Spleen (tissue), 11 donors: Measurements from ENCODE around the gene VTI1A. TPM values are rescaled to one million over a fixed set of nuclear protein-coding genes. Genes with fewer than 3 reads are reported as not detected.

ENCODE experiments used
- DNase-seq: peaks from one replicate; pipeline ENCODE4 v3.0.0-alpha.2; 2020
- H3K27ac ChIP-seq, 8 donors: fragments of 200-600 bp; sonication (generic) in 7 of 8; 1 replicate in 4 of 8; 2 replicates in 4 of 8; pipeline versions ENCODE4 v1.5.0 to v1.8.0; 2016 to 2021; ENCODE audit warnings: inconsistent platforms in 4 of 8, mild to moderate bottlenecking in 4 of 8, moderate library complexity in 1 of 8
- H3K27me3 ChIP-seq, 7 donors: fragments of 200-600 bp; sonication (generic) in 6 of 7; replicated peaks in 1 of 7; 1 replicate in 4 of 7; 2 replicates in 3 of 7; pipeline versions ENCODE4 v1.5.0 to v1.8.0; 2016 to 2021; ENCODE audit warnings: inconsistent platforms in 3 of 7, mild to moderate bottlenecking in 1 of 7
- H3K36me3 ChIP-seq, 6 donors: fragments of 200-600 bp; sonication (generic) in 5 of 6; 1 replicate in 4 of 6; 2 replicates in 2 of 6; pipeline versions ENCODE4 v1.5.0 to v1.8.0; 2016 to 2021; ENCODE audit warnings: inconsistent platforms in 2 of 6
- H3K4me1 ChIP-seq, 6 donors: fragments of 200-600 bp; sonication (generic) in 5 of 6; 1 replicate in 3 of 6; 2 replicates in 3 of 6; pipeline versions ENCODE4 v1.5.0 to v1.8.0; 2016 to 2021; ENCODE audit warnings: inconsistent platforms in 3 of 6
- H3K4me3 ChIP-seq, 8 donors: fragments of 200-600 bp; sonication (generic) in 7 of 8; 1 replicate in 4 of 8; 2 replicates in 4 of 8; pipeline versions ENCODE4 v1.5.0 to v1.8.0; 2016 to 2021; ENCODE audit warnings: inconsistent platforms in 4 of 8, mild to moderate bottlenecking in 4 of 8, moderate library complexity in 2 of 8
- H3K9me3 ChIP-seq, 8 donors: fragments of 200-600 bp; sonication (generic) in 7 of 8; 1 replicate in 4 of 8; 2 replicates in 4 of 8; pipeline versions ENCODE4 v1.5.0 to v1.8.0; 2016 to 2021; ENCODE audit warnings: inconsistent platforms in 4 of 8
- CTCF ChIP-seq, 11 experiments: fragments of 200-600 bp in 7 of 11; fragments of 450-650 bp in 4 of 11; sonication (generic) in 4 of 11; IDR thresholded peaks in 8 of 11; conservative IDR thresholded peaks in 3 of 11; 1 replicate in 7 of 11; 2 replicates in 4 of 11; pipeline versions ENCODE4 v1.4.0 to v1.8.0; 2016 to 2021; ENCODE audit warnings: antibody characterized with exemption in 11 of 11, inconsistent platforms in 4 of 11, mild to moderate bottlenecking in 1 of 11
- POLR2A ChIP-seq, 3 donors: fragments of 450-650 bp; IDR thresholded peaks; one replicate each; pipeline ENCODE4 v1.5.1; 2017; ENCODE audit warnings: antibody characterized with exemption in 3 of 3, mild to moderate bottlenecking in 1 of 3
- POLR2AphosphoS5 ChIP-seq, 3 donors: sonication (generic); formaldehyde crosslinking; IDR thresholded peaks; one replicate each; pipeline ENCODE4 v1.5.1; 2017; ENCODE audit warnings: antibody characterized with exemption in 3 of 3
- WGBS, 5 donors: extraction: QIAGEN DNeasy Blood & Tissue Kit in 3 of 5; methylation state at CpG; one replicate each; pipeline versions ENCODE4 v1.1.5 to v1.1.7; 2013 to 2018; 5-methylcytosine and 5-hydroxymethylcytosine counted together
- intact Hi-C: fragments of 100-400 bp; cut with DNase I; formaldehyde crosslinking; loops from one replicate; pipeline ENCODE4 v1.15.0; 2023; ENCODE audit warnings: low total_unique reads
- polyA plus RNA-seq, 3 donors: library from polyadenylated mRNA; stranded (reverse); fragments of 200-250 nt; gene quantifications; one replicate each; pipeline ENCODE4 v1.2.1, GENCODE V29; 2013
- total RNA-seq, 7 donors: library from RNA; depleted of rRNA in 3 of 7; stranded (reverse); fragments of >200 nt in 3 of 7; fragmentation: NEBNext Ultra II Directional in 4 of 7; extraction: Animal tissue kit (Norgen Biotek cat#: 25700) in 4 of 7; gene quantifications; one replicate each; pipeline versions ENCODE4 v1.1.0 to v1.2.1, GENCODE V29; 2016 to 2021
- donor health status: healthy with polysubstance abuse.
- donor health status: DM: no; HTN: no; CAD: no; lungs with moderate emphysema.
- donor health status: DM: no; HTN: no; CAD: no.
- donor health status: Bipolar disorder and iron deficiency.
- donor health status: healthy.
- donor health status: DM: no; HTN: no; CAD: no.
- donor health status: DM: yes; HTN: yes; CAD: no.

The VTI1A gene
- total and polyA plus RNA-seq, 10 donors = 7.8 to 129 (median 56.2) TPM

DNA sequence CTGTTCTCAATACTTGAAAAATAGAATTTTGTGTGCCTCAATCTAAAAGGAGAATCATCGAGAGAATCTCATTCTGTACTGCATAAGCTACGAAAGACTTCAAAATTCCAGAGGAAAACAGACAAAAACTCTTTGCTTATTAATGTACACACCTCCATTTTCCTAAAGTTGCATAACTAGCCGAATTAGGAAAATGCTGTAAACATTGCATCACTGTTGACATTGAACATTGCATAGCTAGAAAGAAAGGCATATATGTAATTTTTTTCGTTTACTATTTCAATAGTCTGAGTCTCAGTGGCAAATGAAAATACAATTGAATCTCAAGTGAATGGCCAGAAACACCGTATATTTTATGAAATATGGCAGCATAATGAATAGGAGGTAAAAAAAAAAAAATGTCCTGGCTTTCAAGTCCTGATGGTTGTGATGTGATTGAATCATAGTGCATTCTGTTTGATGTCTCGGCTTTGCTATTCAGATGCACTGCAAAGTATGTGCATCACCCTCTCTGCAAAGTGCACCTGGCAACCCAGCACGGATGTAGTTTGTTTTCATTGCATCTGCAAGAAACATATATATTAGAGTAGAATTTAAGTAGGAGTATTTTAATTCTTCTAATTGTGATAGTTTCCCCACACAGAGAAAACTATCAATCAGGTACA lies 196.7 kb downstream of the VTI1A start:
- no peak for DNase-seq
- TF ChIP-seq POLR2A (IDR thresholded peaks at IDR 0.05) = no peak
- TF ChIP-seq POLR2AphosphoS5 (IDR thresholded peaks at IDR 0.05) = no peak
- TF ChIP-seq CTCF (IDR thresholded peaks at IDR 0.05 in 8 of 11, conservative IDR thresholded peaks at IDR 0.05 in 3 of 11) = no peak
- H3K27ac ChIP-seq = no peak overlapping the region

GRCh38 chr10:112644265-112644645 lies 197.2 kb downstream of the VTI1A start:
- DNase-seq = no peak
- Histone ChIP-seq H3K4me3 (no peak overlapping the region), H3K27me3 (no peaks in the 10 kb centered on the region), H3K9me3 (no peaks in the 10 kb centered on the region), H3K4me1 (no peaks in the 10 kb centered on the region), H3K27ac (no peak overlapping the region), H3K36me3 (no peaks in the 10 kb centered on the region)
- intact Hi-C loops = no loop called here
- TF ChIP-seq POLR2A (IDR thresholded peaks at IDR 0.05) (no peak), CTCF (IDR thresholded peaks at IDR 0.05 in 8 of 11, conservative IDR thresholded peaks at IDR 0.05 in 3 of 11) (no peak), POLR2AphosphoS5 (IDR thresholded peaks at IDR 0.05) (no peak)
- WGBS, 5 donors = 95 to 98% (median 97%) methylated on average over 2 of the region's 2 CpGs

More for the DNA sequence above, 196.7 kb downstream of the VTI1A start:
- H3K4me1 ChIP-seq = no peaks in the 10 kb centered on the region
- intact Hi-C loops = no loop called here
- H3K4me3 ChIP-seq = no peak overlapping the region
- WGBS, 5 donors = 80 to 93% (median 87%) methylated on average over 7 of the region's 7 CpGs
- H3K27me3 ChIP-seq = no peaks in the 10 kb centered on the region
- H3K9me3 ChIP-seq = no peaks in the 10 kb centered on the region
- no peaks in the 10 kb centered on the region for H3K36me3 ChIP-seq

DNA sequence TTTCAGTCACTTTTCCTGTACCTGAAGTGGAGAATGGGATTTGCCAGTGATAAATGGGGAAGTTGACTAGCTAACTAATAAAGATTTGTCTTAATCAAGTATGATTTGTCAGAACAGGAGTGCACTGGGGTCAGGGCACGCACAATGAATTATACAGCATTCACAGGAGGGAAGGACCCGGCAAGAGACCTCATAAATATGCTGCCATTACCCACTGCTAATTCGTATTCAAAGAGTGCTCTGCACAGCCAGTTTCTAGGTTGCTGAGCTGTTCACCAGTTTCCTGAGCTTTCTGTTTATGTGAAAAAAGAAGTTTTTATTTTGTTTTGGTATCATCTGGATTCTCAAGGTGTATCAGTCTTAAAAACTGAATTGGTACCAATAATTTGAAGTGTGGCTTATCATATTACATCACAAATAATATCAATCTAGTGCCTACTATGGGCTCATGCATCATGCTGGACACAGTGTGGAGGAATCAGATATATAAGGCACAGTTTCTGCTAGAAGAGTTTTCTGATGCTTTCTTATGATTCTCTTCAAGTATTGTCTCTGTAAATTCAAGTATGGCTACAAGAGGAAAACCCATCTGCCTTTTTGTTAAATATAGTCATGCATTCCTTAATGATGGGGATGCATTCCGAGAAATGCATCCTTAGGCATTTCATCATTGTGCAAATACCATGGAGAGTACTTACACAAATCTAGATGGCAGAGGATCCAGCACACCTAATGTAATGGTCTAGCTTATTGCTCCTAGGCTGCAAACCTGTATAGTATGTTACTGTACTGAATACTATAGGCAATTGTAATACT lies 202.2 kb downstream of the VTI1A start:
- 76 to 92% (median 83%) methylated on average over 4 of the region's 4 CpGs for WGBS, 5 donors
- intact Hi-C loops = no loop called here

More for the DNA sequence above, 202.2 kb downstream of the VTI1A start:
- no peak overlapping the region for H3K4me3 ChIP-seq
- no peaks in the 10 kb centered on the region for H3K36me3 ChIP-seq
- no peak for TF ChIP-seq POLR2AphosphoS5 (IDR thresholded peaks at IDR 0.05)
- TF ChIP-seq CTCF (IDR thresholded peaks at IDR 0.05 in 8 of 11, conservative IDR thresholded peaks at IDR 0.05 in 3 of 11) = no peak
- no peaks in the 10 kb centered on the region for H3K4me1 ChIP-seq
- H3K27me3 ChIP-seq = no peaks in the 10 kb centered on the region
- no peak overlapping the region for H3K27ac ChIP-seq
- H3K9me3 ChIP-seq = no peaks in the 10 kb centered on the region
- no peak for DNase-seq
